ENCODE data around the gene PICALM. TPM values are rescaled to one million over a fixed set of nuclear protein-coding genes. Genes with fewer than 3 reads are reported as not detected.

Gene PICALM
- total RNA-seq, 1 donor, result 313 TPM

DNA sequence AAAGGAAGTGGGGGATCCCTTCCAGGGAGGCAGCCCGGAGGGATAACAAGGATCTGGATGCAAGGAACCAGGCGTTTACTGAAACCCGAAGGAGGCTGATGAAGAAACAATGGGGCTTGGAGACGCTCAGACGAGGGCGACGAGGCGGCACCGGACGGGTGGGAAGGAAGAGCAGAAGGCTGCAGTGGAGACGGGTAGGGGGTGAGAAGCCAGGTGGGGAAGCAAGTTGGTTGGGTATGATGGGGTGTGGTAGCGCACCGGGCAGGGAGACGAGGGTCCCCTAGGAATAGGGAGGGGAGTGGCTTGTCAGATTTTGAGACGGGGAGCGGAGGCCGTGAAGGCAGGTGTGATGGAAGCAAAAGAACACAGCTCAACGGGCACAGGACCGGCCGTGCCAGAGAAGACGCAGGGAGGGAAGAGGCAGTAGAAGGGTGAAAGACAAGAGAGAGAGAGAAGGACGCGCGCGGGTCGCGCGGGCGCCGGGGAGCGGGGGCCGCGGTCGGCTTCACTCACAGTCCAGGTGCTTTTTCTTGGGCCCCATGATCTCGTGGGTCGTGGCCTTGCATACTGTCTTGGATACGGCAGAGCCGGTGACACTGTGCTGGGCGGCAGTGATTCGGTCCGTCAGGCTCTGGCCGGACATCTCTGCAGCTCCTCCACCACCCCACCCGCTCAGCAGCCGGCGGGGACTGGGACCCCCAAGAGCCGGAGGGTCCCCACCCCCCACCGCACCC, 579 bp downstream of the PICALM start:
- H3K9me3 ChIP-seq (ENCODE audit: low read depth, low read length), result no peaks in the 10 kb centered on the region
- peak overlapping the region; percentile 81 for H3K4me2 ChIP-seq (ENCODE audit: insufficient read depth, low read length)
- peak overlapping the region; percentile 91 for H3K4me3 ChIP-seq (ENCODE audit: insufficient read depth, low read length)
- H2AFZ ChIP-seq (ENCODE audit: low read length), result no peak overlapping the region
- H3K4me1 ChIP-seq (ENCODE audit: insufficient read depth, low read length), result peaks cover 41% of the 10 kb centered on the region
- H3K27me3 ChIP-seq (ENCODE audit: insufficient read depth, low read length), result no peaks in the 10 kb centered on the region
- peak overlapping the region; percentile 81 for H3K27ac ChIP-seq (ENCODE audit: low read depth, low read length)
- peaks cover 56% of the 10 kb centered on the region for H3K79me2 ChIP-seq (ENCODE audit: insufficient read depth, low read length)
- peak; percentile 73 for DNase-seq (ENCODE audit: insufficient read length, low spot score, missing footprints)
- TF ChIP-seq CTCF (IDR thresholded peaks at IDR 0.05; ENCODE audit: extremely low read depth, low read depth, low read length), result no peak
- H3K36me3 ChIP-seq (ENCODE audit: insufficient read depth, low read length), result no peaks in the 10 kb centered on the region
- peaks cover 44% of the 10 kb centered on the region for H4K20me1 ChIP-seq (ENCODE audit: insufficient read depth, low read length)

GRCh38 chr11:86067851-86068137, 1.1 kb downstream of the PICALM start:
- Histone ChIP-seq H3K9me3 (ENCODE audit: low read depth, low read length) (no peaks in the 10 kb centered on the region), H3K4me3 (ENCODE audit: insufficient read depth, low read length) (peak overlapping the region; percentile 91), H3K36me3 (ENCODE audit: insufficient read depth, low read length) (no peaks in the 10 kb centered on the region), H3K27ac (ENCODE audit: low read depth, low read length) (peak overlapping the region; percentile 81), H2AFZ (ENCODE audit: low read length) (no peak overlapping the region), H3K4me1 (ENCODE audit: insufficient read depth, low read length) (peaks cover 46% of the 10 kb centered on the region), H3K4me2 (ENCODE audit: insufficient read depth, low read length) (peak overlapping the region; percentile 81), H3K27me3 (ENCODE audit: insufficient read depth, low read length) (no peaks in the 10 kb centered on the region), H4K20me1 (ENCODE audit: insufficient read depth, low read length) (peaks cover 44% of the 10 kb centered on the region), H3K79me2 (ENCODE audit: insufficient read depth, low read length) (peaks cover 61% of the 10 kb centered on the region)
- no peak for DNase-seq (ENCODE audit: insufficient read length, low spot score, missing footprints)
- no peak for TF ChIP-seq CTCF (IDR thresholded peaks at IDR 0.05; ENCODE audit: extremely low read depth, low read depth, low read length)

DNA sequence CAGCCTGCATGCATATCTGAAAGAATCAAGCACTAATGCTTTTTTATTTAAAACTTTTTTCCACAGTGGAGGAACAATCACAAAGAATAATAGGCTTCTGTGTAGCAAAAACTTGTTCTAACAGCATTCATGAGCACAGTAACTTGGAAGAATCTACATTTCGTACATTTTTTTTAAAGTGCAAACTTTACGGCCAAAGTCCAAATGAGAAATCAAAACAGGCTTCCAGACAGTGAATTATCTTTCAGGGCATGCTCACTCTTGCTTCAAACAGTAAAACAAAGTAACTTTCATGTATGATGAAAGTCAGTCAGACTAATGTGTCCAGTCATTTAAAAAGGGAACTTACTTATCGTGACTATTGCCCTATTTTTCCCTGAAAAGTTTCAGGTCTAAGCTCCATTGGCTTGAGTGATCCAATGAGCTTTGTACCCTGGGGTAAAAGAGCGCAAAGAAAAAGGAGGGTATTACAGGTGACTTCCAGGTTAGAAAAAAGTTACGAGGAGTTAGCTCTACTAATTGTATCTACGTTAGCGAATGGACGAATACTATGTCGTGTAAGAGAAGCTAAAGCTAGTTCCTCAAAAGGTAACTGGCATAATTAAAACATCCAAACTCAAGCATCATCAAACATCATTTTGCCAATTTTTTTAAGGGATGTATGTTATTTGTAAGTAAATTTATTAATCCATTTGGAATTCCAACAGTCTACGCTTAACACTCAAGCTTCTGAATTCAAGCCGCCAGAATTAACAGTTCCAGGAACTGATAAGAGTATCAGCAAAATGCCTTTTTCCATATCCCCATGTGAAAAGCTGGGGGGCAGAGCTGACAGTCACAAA, 1.7 kb downstream of the PICALM start:
- peak overlapping the region; percentile 81 for H3K4me2 ChIP-seq (ENCODE audit: insufficient read depth, low read length)
- no peak for TF ChIP-seq CTCF (IDR thresholded peaks at IDR 0.05; ENCODE audit: extremely low read depth, low read depth, low read length)
- H3K36me3 ChIP-seq (ENCODE audit: insufficient read depth, low read length), result no peaks in the 10 kb centered on the region
- H4K20me1 ChIP-seq (ENCODE audit: insufficient read depth, low read length), result peaks cover 50% of the 10 kb centered on the region
- no peaks in the 10 kb centered on the region for H3K9me3 ChIP-seq (ENCODE audit: low read depth, low read length)
- H3K27ac ChIP-seq (ENCODE audit: low read depth, low read length), result peak overlapping the region; percentile 81
- H3K4me1 ChIP-seq (ENCODE audit: insufficient read depth, low read length), result peaks cover 50% of the 10 kb centered on the region
- no peak overlapping the region for H2AFZ ChIP-seq (ENCODE audit: low read length)
- H3K4me3 ChIP-seq (ENCODE audit: insufficient read depth, low read length), result peak overlapping the region; percentile 91
- no peak for DNase-seq (ENCODE audit: insufficient read length, low spot score, missing footprints)
- no peaks in the 10 kb centered on the region for H3K27me3 ChIP-seq (ENCODE audit: insufficient read depth, low read length)
- H3K79me2 ChIP-seq (ENCODE audit: insufficient read depth, low read length), result peaks cover 67% of the 10 kb centered on the region

GRCh38 chr11:86066657-86067008, 2.3 kb downstream of the PICALM start:
- DNase-seq (ENCODE audit: insufficient read length, low spot score, missing footprints), result no peak
- Histone ChIP-seq H3K27me3 (ENCODE audit: insufficient read depth, low read length) (no peaks in the 10 kb centered on the region), H2AFZ (ENCODE audit: low read length) (no peak overlapping the region), H3K4me2 (ENCODE audit: insufficient read depth, low read length) (peak overlapping the region; percentile 81), H4K20me1 (ENCODE audit: insufficient read depth, low read length) (peaks cover 56% of the 10 kb centered on the region), H3K79me2 (ENCODE audit: insufficient read depth, low read length) (peaks cover 73% of the 10 kb centered on the region), H3K4me3 (ENCODE audit: insufficient read depth, low read length) (peak overlapping the region; percentile 91), H3K9me3 (ENCODE audit: low read depth, low read length) (no peaks in the 10 kb centered on the region), H3K36me3 (ENCODE audit: insufficient read depth, low read length) (no peaks in the 10 kb centered on the region), H3K27ac (ENCODE audit: low read depth, low read length) (peak overlapping the region; percentile 81), H3K4me1 (ENCODE audit: insufficient read depth, low read length) (peaks cover 50% of the 10 kb centered on the region)
- TF ChIP-seq CTCF (IDR thresholded peaks at IDR 0.05; ENCODE audit: extremely low read depth, low read depth, low read length), result no peak

All from osteoblast (primary cell).